KOPT-K1 (cell line): ENCODE measurements around the gene TGFA.

ENCODE experiments used
- H3K27ac ChIP-seq: fragments of 200-600 bp; sonication (generic); 2 replicates; pipeline ENCODE4 v1.5.1; 2016; ENCODE audit warnings: antibody characterized with exemption, mild to moderate bottlenecking, low read depth, low read length; ENCODE audit not compliant: poor library complexity, severe bottlenecking
- H3K36me3 ChIP-seq: fragments of 200-600 bp; sonication (generic); 2 replicates; pipeline ENCODE4 v1.5.1; 2017; ENCODE audit warnings: antibody characterized with exemption, mild to moderate bottlenecking, low read length, moderate library complexity; ENCODE audit not compliant: insufficient read depth
- H3K9me3 ChIP-seq: fragments of 200-600 bp; sonication (generic); 2 replicates; pipeline ENCODE4 v1.5.1; 2017; ENCODE audit warnings: antibody characterized with exemption, low read length, mild to moderate bottlenecking; ENCODE audit not compliant: insufficient read depth, poor library complexity, severe bottlenecking

TGFA gene

DNA sequence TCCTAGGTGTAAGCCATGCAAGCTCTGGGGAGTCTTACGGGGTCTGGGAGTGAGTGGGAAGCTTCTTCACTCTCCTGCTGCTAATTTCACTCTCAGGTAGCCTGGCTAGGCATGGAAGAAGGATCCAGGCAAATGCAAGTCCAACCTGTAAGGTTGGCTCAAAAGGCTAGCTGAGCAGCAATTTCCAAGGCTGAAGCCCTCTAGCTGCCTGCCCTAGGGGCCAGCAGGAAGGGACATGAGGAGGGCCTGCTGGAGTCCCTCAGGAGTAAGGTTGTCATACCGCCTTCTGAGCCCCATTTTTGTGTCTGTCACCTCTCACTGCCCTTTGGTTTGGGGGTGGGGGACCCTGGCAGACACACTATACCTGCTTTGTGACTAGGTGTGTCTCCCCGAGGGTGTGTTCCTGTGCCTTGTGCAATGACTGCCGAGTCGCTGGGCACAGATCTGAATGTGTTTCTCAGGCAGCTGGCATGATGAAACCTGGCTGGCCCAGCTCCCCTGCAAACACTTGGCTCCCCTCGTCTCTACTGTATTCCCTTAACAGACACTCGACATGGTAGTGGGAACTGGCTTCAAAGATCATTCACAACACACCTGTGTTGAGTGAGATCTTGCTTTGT, 127.8 kb downstream of the TGFA start:
- H3K9me3 ChIP-seq, result no peaks in the 10 kb centered on the region

GRCh38 chr2:70420740-70421139, 132.9 kb downstream of the TGFA start:
- Histone ChIP-seq H3K27ac (no peak overlapping the region), H3K9me3 (peaks cover under 1% of the 10 kb centered on the region), H3K36me3 (no peaks in the 10 kb centered on the region)

More for the DNA sequence above, 127.8 kb downstream of the TGFA start:
- Histone ChIP-seq H3K36me3 (no peaks in the 10 kb centered on the region), H3K27ac (no peak overlapping the region)

DNA sequence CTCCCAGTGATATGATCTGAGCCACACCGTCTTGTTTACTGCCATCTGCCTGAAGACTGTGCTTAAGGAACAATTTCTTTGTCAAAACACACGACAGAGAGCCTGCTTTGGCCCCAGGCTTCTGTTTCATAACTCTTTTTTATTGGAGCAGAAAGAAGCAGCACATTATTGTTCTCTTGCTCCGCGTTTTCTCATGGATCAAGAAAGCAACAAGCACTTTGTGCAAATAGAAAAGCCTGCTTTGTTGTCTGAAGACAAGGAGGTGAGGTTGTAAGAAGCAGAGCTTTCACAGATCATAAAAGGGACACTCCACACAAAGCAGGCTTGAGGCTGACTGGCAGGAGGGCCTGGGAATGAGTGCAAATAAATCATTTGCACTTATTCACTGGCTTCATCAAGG, 133.5 kb downstream of the TGFA start:
- H3K36me3 ChIP-seq, result no peaks in the 10 kb centered on the region
- no peak overlapping the region for H3K27ac ChIP-seq
- H3K9me3 ChIP-seq, result peaks cover 3% of the 10 kb centered on the region

- Histone ChIP-seq H3K9me3 (peaks cover 3% of the 10 kb centered on the region), H3K27ac (no peak overlapping the region), H3K36me3 (no peaks in the 10 kb centered on the region)
Measured at GRCh38 chr2:70418514-70418913, 135.1 kb downstream of the TGFA start.

GRCh38 chr2:70417011-70417410, 136.6 kb downstream of the TGFA start:
- H3K9me3 ChIP-seq, result peaks cover 3% of the 10 kb centered on the region
- H3K36me3 ChIP-seq, result no peaks in the 10 kb centered on the region
- H3K27ac ChIP-seq, result no peak overlapping the region

GRCh38 chr2:70412294-70413070, 141.1 kb downstream of the TGFA start:
- peaks cover 3% of the 10 kb centered on the region for H3K9me3 ChIP-seq

GRCh38 chr2:70411483-70412125, 142.0 kb downstream of the TGFA start:
- no peaks in the 10 kb centered on the region for H3K36me3 ChIP-seq
- H3K27ac ChIP-seq, result no peak overlapping the region
- peaks cover 3% of the 10 kb centered on the region for H3K9me3 ChIP-seq

More at GRCh38 chr2:70412294-70413070, 141.1 kb downstream of the TGFA start:
- Histone ChIP-seq H3K36me3 (no peaks in the 10 kb centered on the region), H3K27ac (no peak overlapping the region)

GRCh38 chr2:70403267-70404053, 150.2 kb downstream of the TGFA start:
- Histone ChIP-seq H3K36me3 (no peaks in the 10 kb centered on the region), H3K9me3 (peaks cover 7% of the 10 kb centered on the region), H3K27ac (no peak overlapping the region)

- Histone ChIP-seq H3K9me3 (peaks cover 7% of the 10 kb centered on the region), H3K27ac (no peak overlapping the region), H3K36me3 (no peaks in the 10 kb centered on the region)
Measured at GRCh38 chr2:70400539-70400938, 153.1 kb downstream of the TGFA start.

DNA sequence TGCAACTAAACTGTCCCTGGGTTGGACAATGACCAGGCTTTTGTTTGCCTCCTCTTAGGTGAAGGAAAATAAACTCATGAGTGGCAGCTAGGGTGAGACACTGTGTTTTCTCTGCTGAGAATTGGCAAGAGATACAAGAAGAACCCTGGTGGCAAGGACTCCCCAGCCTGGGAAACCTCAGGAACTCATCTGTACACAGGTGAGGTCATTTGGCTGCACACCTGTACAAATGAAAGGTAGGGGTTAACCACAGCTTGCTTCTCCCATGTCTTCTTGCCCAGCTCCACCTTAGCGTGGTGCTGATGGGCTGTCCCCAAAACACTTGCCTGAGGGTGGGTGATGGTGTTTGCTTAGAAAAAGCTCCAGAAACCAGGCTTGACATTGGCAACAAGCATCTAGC, 154.6 kb downstream of the TGFA start:
- H3K9me3 ChIP-seq, result no peaks in the 10 kb centered on the region
- H3K36me3 ChIP-seq, result no peaks in the 10 kb centered on the region

More for the DNA sequence above, 154.6 kb downstream of the TGFA start:
- H3K27ac ChIP-seq, result no peak overlapping the region
